HCT116 (cell line): Measurements from ENCODE around the gene GMPPB. TPM values are rescaled to one million over a fixed set of nuclear protein-coding genes. Genes with fewer than 3 reads are reported as not detected.
A peak's percentile ranks its signal among the peaks of the same experiment; 100 is the strongest.
"Not testable (repeated sequence)": the region's sequence is repeated elsewhere in the genome, so short reads cannot be mapped to it uniquely, and the experiment has no call there.

Source experiments
- ATAC-seq: fragments of 200-7000 bp; cut with Tn5 transposase; 2 replicates; pipeline ENCODE4 v1.9.1; 2020; ENCODE audit warnings: mild to moderate bottlenecking, moderate library complexity
- BruUV-seq: library from RNA; stranded (reverse); fragments of 400-500 nt; replicated peaks from 2 replicates; lab custom pipeline; 2021; lab: Mats Ljungman, UMichigan
- CTCF ChIA-PET: fragments of 300-600 bp; sonication (Branson Sonifier 250); formaldehyde crosslinking; loops from one replicate; lab custom pipeline; 2021; ENCODE audit warnings: antibody characterized with exemption; lab: Charles Lee
- POLR2A ChIA-PET: fragments of 300-600, 350-600 bp; sonication (Branson Sonifier 250); formaldehyde crosslinking; loops from one replicate; lab custom pipeline; 2021; ENCODE audit warnings: antibody characterized with exemption; lab: Charles Lee
- RAD21 ChIA-PET, 2 experiments: fragments of 300-600 bp; sonication (Branson Sonifier 250); formaldehyde crosslinking; loops; one replicate each; lab custom pipeline; 2023; ENCODE audit warnings: low total read pairs in 2 of 2; ENCODE audit not compliant: uncharacterized antibody in 2 of 2, unreplicated experiment in 2 of 2, low non-redundant PET in 1 of 2; lab: Charles Lee
- DNase-seq: peaks from one replicate; pipeline ENCODE4 v3.0.0-alpha.2; 2010; ENCODE audit warnings: low read depth, low spot score
- H2AFZ ChIP-seq: fragments of 200-600 bp; shearing (Covaris generic), sonication (generic); 2 replicates; pipeline ENCODE4 v1.6.1; 2017; ENCODE audit warnings: low read depth, mixed run types, mixed read lengths, antibody characterized with exemption, low read length; ENCODE audit not compliant: poor library complexity, severe bottlenecking
- H3K27ac ChIP-seq: 2 replicates; pipeline ENCODE4 v1.5.1; 2012; ENCODE audit warnings: low read depth, low read length
- H3K27me3 ChIP-seq: fragments of 200-600 bp; sonication (generic); 2 replicates; pipeline ENCODE4 v1.6.1; 2016; ENCODE audit warnings: mixed run types, low read length, mixed read lengths; ENCODE audit not compliant: insufficient read depth
- H3K36me3 ChIP-seq, 2 experiments: fragments of 200-500 bp in 1 of 2; fragments of 200-600 bp in 1 of 2; sonication (Bioruptor generic) in 1 of 2; sonication (generic) in 1 of 2; 2 replicates each; pipeline versions ENCODE4 v1.5.1 to v1.6.1; 2014 to 2016; ENCODE audit warnings: low read length in 2 of 2, inconsistent platforms in 1 of 2, mixed read lengths in 1 of 2, mixed run types in 1 of 2; ENCODE audit not compliant: insufficient read depth in 2 of 2, control insufficient read depth in 1 of 2
- H3K4me1 ChIP-seq, 2 experiments: fragments of 200-600 bp in 1 of 2; sonication (generic) in 1 of 2; 2 replicates each; pipeline versions ENCODE4 v1.5.1 to v1.6.1; 2012 to 2017; ENCODE audit warnings: low read length in 2 of 2, inconsistent platforms in 1 of 2, mild to moderate bottlenecking in 1 of 2, mixed read lengths in 1 of 2, mixed run types in 1 of 2, moderate library complexity in 1 of 2; ENCODE audit not compliant: insufficient read depth in 2 of 2, control insufficient read depth in 1 of 2
- H3K4me2 ChIP-seq: fragments of 200-600 bp; sonication (generic); 2 replicates; pipeline ENCODE4 v1.6.1; 2017; ENCODE audit warnings: mixed run types, low read length, mixed read lengths
- H3K4me3 ChIP-seq, 2 experiments: fragments of 200-600 bp in 1 of 2; sonication (generic) in 1 of 2; replicated peaks in 1 of 2; 2 replicates each; pipeline ENCODE4 v1.5.1; 2011 to 2016; ENCODE audit warnings: low read length in 2 of 2, control low read depth in 1 of 2, low read depth in 1 of 2, mild to moderate bottlenecking in 1 of 2, mixed read lengths in 1 of 2, mixed run types in 1 of 2
- H3K79me2 ChIP-seq: fragments of 200-600 bp; sonication (generic); 2 replicates; pipeline ENCODE4 v1.6.1; 2017; ENCODE audit warnings: mild to moderate bottlenecking, mixed run types, low read length, moderate library complexity, mixed read lengths; ENCODE audit not compliant: insufficient read depth
- H3K9ac ChIP-seq: fragments of 200-600 bp; sonication (generic); 2 replicates; pipeline ENCODE4 v1.6.1; 2016; ENCODE audit warnings: low read length, mixed read lengths
- H3K9me2 ChIP-seq: fragments of 200-600 bp; sonication (generic), shearing (Covaris generic); 2 replicates; pipeline ENCODE4 v1.6.1; 2017; ENCODE audit warnings: mixed run types, mild to moderate bottlenecking, moderate library complexity; ENCODE audit not compliant: insufficient read depth
- H3K9me3 ChIP-seq, 2 experiments: fragments of 200-500 bp in 1 of 2; fragments of 200-600 bp in 1 of 2; sonication (Bioruptor generic) in 1 of 2; sonication (generic) in 1 of 2; 2 replicates each; pipeline ENCODE4 v1.6.1; 2014 to 2017; ENCODE audit warnings: low read length in 2 of 2, mixed read lengths in 2 of 2, inconsistent platforms in 1 of 2, low read depth in 1 of 2, mild to moderate bottlenecking in 1 of 2, mixed run types in 1 of 2, moderate library complexity in 1 of 2; ENCODE audit not compliant: control insufficient read depth in 1 of 2, insufficient read depth in 1 of 2
- H4K20me1 ChIP-seq: fragments of 200-600 bp; sonication (generic), shearing (Covaris generic); 2 replicates; pipeline ENCODE4 v1.6.1; 2017; ENCODE audit warnings: mixed run types, mild to moderate bottlenecking, moderate library complexity; ENCODE audit not compliant: insufficient read depth
- ELF1 ChIP-seq: IDR thresholded peaks from 2 replicates; pipeline ENCODE4 v1.6.1; 2012; ENCODE audit warnings: low read depth, borderline replicate concordance
- SP1 ChIP-seq: IDR thresholded peaks from 2 replicates; pipeline ENCODE4 v1.6.1; 2012; ENCODE audit warnings: low read depth
- SRF ChIP-seq: IDR thresholded peaks from 2 replicates; pipeline ENCODE4 v1.6.1; 2012; ENCODE audit warnings: low read depth
- TCF7L2 ChIP-seq: IDR thresholded peaks from 2 replicates; pipeline ENCODE4 v1.7.0; 2011; ENCODE audit warnings: borderline replicate concordance, inconsistent platforms; ENCODE audit not compliant: insufficient read depth, insufficient read length; ENCODE audit errors: extremely low read depth
- intact Hi-C: fragments of 100-400 bp; cut with micrococcal nuclease; formaldehyde crosslinking; loops from 2 replicates; pipeline ENCODE4 v1.10.0; 2022
- total RNA-seq: library from RNA; stranded (reverse); gene quantifications from one replicate; pipeline ENCODE4 v1.2.1, GENCODE V29; 2021; ENCODE audit not compliant: unreplicated experiment
- TF ChIP-seq, protein P1 (sequence below), 3 experiments: fragments of 200-600 bp in 1 of 3; sonication (generic) in 1 of 3; IDR thresholded peaks in 2 of 3; conservative IDR thresholded peaks in 1 of 3; 2 replicates each; pipeline ENCODE4 v1.5.1; 2012 to 2017; ENCODE audit warnings: low read depth in 2 of 3, low read length in 2 of 3, antibody characterized with exemption in 1 of 3, borderline replicate concordance in 1 of 3, control low read depth in 1 of 3, mild to moderate bottlenecking in 1 of 3, mixed read lengths in 1 of 3, mixed run types in 1 of 3, moderate library complexity in 1 of 3; ENCODE audit not compliant: insufficient read depth in 1 of 3
- TF ChIP-seq, protein P2 (sequence below): IDR thresholded peaks from 2 replicates; pipeline ENCODE4 v1.6.1; 2012; ENCODE audit warnings: low read depth

Gene GMPPB
- total RNA-seq, 1 experiment from 2014 or later = 24.1 TPM

DNA sequence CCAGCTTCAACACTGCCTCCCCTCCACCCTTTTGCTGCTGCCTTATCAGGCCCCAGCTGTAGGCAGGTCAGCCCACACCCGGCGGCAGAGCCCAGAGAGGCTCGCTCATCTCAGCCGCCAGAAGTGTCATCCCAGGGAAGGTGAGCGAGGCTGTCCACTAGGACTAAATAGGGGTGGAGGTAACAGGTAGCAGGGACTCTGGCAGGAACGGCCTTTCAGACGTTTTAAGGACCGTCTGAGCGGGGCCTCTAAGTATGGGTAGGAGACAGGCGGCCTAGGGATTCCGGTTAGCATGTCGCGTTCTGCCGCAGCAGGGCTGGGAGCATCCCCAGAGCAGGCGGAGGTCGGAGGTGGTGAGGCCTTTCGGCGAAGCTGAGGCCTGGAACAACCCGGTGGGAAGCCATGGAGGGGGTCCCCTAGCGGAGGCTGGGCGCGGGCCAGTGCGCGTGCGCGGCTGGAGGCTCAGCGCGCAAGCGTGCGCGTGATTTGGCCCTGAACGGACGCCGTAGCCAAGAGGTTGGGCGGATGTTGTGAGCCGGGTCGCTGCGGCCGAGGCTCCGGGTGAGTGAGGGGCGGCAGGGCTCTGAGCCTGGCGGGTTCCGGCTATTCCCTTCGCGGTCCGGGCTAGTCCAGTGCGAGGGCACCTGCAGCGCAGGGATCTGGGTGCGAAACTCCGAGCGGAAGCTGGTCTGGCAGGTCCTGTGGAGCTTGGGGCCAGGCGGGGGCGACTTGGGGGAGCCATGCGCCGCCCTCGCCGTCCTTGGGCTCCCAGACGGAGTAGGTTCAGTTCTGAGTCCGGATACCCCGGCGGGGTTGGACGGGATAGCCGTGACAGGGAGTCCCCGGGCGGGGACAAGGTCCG is 34.5 kb downstream of the GMPPB start, which contains the start of the genes MST1 and RNF123 (continued):
- TF ChIP-seq TCF7L2 (peak; percentile 30), ELF1 (no peak; the same call in 1 of the 2 replicates), SRF (no peak), SP1 (no peak)
- TF ChIP-seq, protein P1, sequence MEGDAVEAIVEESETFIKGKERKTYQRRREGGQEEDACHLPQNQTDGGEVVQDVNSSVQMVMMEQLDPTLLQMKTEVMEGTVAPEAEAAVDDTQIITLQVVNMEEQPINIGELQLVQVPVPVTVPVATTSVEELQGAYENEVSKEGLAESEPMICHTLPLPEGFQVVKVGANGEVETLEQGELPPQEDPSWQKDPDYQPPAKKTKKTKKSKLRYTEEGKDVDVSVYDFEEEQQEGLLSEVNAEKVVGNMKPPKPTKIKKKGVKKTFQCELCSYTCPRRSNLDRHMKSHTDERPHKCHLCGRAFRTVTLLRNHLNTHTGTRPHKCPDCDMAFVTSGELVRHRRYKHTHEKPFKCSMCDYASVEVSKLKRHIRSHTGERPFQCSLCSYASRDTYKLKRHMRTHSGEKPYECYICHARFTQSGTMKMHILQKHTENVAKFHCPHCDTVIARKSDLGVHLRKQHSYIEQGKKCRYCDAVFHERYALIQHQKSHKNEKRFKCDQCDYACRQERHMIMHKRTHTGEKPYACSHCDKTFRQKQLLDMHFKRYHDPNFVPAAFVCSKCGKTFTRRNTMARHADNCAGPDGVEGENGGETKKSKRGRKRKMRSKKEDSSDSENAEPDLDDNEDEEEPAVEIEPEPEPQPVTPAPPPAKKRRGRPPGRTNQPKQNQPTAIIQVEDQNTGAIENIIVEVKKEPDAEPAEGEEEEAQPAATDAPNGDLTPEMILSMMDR (IDR thresholded peaks at IDR 0.05 in 2 of 3, conservative IDR thresholded peaks at IDR 0.05 in 1 of 3; ENCODE audit: borderline replicate concordance in 1 of 3, insufficient read depth in 1 of 3, low read depth in 2 of 3, low read length in 2 of 3) = peak in 2 of 3 experiments; percentile 35 to 37; a peak in 3 of 6 replicates
- TF ChIP-seq, protein P2, sequence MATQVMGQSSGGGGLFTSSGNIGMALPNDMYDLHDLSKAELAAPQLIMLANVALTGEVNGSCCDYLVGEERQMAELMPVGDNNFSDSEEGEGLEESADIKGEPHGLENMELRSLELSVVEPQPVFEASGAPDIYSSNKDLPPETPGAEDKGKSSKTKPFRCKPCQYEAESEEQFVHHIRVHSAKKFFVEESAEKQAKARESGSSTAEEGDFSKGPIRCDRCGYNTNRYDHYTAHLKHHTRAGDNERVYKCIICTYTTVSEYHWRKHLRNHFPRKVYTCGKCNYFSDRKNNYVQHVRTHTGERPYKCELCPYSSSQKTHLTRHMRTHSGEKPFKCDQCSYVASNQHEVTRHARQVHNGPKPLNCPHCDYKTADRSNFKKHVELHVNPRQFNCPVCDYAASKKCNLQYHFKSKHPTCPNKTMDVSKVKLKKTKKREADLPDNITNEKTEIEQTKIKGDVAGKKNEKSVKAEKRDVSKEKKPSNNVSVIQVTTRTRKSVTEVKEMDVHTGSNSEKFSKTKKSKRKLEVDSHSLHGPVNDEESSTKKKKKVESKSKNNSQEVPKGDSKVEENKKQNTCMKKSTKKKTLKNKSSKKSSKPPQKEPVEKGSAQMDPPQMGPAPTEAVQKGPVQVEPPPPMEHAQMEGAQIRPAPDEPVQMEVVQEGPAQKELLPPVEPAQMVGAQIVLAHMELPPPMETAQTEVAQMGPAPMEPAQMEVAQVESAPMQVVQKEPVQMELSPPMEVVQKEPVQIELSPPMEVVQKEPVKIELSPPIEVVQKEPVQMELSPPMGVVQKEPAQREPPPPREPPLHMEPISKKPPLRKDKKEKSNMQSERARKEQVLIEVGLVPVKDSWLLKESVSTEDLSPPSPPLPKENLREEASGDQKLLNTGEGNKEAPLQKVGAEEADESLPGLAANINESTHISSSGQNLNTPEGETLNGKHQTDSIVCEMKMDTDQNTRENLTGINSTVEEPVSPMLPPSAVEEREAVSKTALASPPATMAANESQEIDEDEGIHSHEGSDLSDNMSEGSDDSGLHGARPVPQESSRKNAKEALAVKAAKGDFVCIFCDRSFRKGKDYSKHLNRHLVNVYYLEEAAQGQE = no peak

DNA sequence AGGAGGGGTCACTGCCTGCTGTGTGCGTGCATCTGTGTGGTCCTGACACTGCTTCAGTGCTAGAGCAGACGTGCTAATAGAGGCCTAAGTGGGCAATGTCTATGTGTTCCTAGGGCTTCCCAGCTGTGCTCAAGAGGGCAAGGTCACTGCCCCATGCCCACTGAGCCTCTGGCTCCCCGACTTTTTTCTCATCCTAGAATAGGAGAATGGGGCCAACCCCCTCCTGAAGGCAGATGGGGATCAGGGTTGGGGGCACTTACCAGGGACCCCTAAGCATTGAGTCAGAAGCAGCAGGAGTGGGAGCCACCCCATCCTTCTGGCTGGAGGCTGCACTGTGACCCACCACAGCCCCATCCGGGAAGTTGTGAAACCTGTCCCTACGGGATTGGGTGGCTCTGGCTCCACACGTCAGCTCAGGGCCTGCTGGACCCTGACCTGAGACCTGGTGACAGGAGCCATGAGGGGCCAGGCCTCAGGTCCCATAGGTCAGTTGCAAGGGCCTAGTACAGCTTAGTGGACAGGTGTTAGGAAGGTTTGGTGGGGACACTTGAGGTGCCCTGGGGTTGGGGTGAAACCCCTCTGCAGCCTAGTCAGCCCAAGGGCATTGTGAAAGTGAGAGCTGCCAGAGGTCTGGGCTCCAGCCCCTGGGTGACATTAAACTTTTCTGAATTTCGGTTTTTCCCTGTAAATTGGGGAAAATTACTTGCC is 35.3 kb downstream of the GMPPB start:
- peak overlapping the region; percentile 66 for H3K27ac ChIP-seq
- intact Hi-C loops, BruUV-seq, DNase-seq, H2AFZ ChIP-seq, H3K36me3 ChIP-seq, RAD21 ChIA-PET, H3K9me2 ChIP-seq, H3K9me3 ChIP-seq, POLR2A ChIA-PET, H4K20me1 ChIP-seq, H3K27me3 ChIP-seq, CTCF ChIA-PET: not testable (repeated sequence)
- peak overlapping the region; percentile 87 for H3K4me2 ChIP-seq
- peak overlapping the region; percentile 91 for H3K9ac ChIP-seq
- peaks cover 15% of the 10 kb centered on the region for H3K79me2 ChIP-seq
- ATAC-seq = peak; percentile 2; the same call in 1 of the 2 replicates
- H3K4me3 ChIP-seq = peak overlapping the region; percentile 89 to 97
- peaks cover 4 to 14% of the 10 kb centered on the region in 2 experiments; a peak in 3 of 4 replicates for H3K4me1 ChIP-seq

DNA sequence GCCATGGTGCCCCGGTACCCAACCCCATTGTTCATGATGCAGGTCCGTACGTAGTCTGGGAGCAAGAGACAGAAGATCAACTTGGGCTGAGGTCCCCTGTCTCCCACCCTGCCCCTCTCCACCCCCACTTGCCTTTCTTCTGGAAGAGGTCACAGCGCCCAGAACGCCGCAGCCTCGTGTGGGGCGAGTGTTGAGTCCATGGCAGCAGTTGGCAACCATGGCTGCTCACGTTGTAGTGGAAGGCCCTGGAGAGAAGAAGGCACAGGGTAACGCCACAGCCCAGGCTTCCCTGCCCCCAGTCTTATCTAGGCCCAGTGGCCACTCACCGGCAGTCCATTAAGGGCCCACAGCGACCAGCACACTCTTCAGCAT is 36.3 kb downstream of the GMPPB start:
- not testable (repeated sequence) for H3K27ac ChIP-seq

More for the DNA sequence above, 36.3 kb downstream of the GMPPB start:
- ATAC-seq, CTCF ChIA-PET, POLR2A ChIA-PET, H2AFZ ChIP-seq, H3K9ac ChIP-seq, H3K27me3 ChIP-seq, RAD21 ChIA-PET, H3K9me3 ChIP-seq, H3K4me3 ChIP-seq, H4K20me1 ChIP-seq, BruUV-seq, DNase-seq, H3K9me2 ChIP-seq, H3K4me2 ChIP-seq, intact Hi-C loops: not testable (repeated sequence)
- Histone ChIP-seq H3K4me1 (peaks cover 4 to 14% of the 10 kb centered on the region in 2 experiments; a peak in 3 of 4 replicates), H3K36me3 (peaks cover 3 to 12% of the 10 kb centered on the region in 2 experiments; a peak in 2 of 4 replicates), H3K79me2 (peaks cover 15% of the 10 kb centered on the region)
